ENCODE data around the gene SPTBN4.
A peak's percentile ranks its signal among the peaks of the same experiment; 100 is the strongest.
"Not testable (repeated sequence)": the region's sequence is repeated elsewhere in the genome, so short reads cannot be mapped to it uniquely, and the experiment has no call there.

The SPTBN4 gene

DNA sequence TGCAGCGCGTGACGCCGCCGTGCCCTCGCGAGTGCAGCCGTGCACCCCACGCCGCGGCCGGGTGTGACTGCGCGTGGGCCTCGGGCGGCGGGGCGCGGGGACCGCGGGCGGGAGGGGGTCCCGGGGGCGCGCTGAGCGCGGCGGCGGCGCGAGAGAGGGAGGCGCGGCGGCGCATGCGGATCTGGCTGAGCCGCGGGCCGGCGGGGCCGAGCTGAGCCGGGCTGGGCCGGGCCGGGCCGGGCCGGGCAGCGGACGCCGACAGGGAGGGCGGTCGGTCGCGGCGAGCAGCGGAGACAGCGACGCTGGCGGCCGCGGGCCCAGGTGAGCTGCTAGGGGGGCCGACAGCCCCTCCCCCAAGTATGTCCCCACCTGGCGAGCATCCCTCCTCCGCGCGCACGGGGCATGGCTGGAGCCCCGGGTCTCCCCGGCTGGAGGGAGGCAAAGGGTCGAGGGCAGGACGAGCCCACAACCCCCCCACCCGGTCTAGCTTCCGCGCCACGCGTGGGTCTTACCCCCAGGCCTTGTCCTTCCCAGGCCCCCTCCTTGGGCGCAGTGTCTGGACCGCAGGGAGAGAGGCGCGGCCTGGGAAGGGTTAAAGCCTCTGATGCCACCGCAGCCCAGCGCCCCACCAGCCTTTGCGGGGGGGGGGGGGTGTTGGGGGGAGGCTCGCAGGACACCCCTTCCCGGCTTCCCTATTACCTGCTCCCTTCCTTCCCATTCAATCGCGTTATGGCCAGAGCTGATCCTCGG lies at the start of gene SPTBN4:
TSS of gene SPTBN4 (plus strand) at position 17 of the 750 bp plus-strand sequence. CDS start 5,621 bp downstream, outside the sequence.
- DNase-seq (ENCODE audit: low read depth): no peak

DNA sequence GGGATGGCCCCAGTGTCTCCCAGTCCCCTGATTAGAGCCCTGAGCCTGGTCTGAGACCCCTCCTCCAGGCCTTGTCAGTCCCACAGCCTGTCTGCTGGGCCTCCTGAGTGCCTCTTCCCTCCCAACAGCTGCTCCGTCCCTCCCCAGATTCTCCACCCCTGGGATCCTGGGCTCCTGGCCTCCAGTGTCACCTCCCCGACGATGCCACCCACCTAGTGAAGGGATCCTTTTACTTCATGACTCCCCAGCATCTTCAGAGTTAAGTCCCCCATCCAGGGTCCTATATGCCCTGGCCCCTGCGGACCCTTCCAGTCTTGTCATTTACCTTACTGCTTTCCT lies 49.2 kb upstream of the SPTBN4 start:
- DNase-seq (ENCODE audit: low read depth): no peak

DNA sequence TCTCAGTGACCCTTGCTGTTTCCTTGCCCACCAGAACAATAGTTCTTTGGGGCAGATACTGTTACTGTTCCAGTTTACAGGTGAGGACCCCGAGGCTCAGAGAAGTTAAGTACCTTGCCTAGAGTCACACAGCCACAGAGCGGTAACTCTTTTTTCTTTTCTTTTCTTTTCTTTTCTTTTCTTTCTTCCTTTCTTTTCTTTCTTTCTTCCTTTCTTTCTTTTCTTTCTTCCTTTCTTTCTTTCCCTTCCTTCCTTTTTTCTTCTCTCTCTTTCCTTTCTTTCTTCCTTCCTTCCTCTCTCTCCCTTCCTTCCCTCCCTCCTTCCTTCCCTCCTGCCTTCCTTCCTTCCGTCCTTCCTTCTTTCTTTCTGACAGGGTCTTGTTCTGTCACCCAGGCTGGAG lies 48.8 kb upstream of the SPTBN4 start:
- DNase-seq (ENCODE audit: low read depth): no peak

DNA sequence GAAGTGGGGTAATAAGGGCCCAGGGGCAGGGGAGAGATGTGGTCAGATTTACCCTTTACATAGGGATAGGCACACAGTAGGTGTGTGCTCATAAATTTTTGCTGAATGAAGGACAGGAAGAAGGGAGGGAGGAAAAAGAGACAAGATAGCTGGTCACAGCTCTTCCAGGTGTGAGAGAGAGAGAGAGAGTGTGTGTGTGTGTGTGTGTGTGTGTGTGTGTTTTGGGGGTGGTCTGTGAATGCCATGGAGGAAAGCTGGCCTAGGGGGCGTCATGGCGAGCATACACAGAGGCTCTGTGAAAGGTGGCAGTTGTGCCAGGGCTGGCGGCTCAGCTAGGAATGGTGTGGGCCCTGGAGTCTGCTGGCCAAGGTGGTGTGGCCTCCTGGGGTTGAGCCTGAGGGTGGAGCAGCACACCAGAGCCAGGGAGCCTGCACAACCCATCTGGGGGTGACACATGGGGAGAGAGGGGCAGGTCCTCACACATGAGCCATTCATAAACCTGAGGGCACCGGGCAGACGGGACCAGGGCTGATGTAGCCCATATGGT lies 47.7 kb upstream of the SPTBN4 start:
- no peak for DNase-seq (ENCODE audit: low read depth)

DNA sequence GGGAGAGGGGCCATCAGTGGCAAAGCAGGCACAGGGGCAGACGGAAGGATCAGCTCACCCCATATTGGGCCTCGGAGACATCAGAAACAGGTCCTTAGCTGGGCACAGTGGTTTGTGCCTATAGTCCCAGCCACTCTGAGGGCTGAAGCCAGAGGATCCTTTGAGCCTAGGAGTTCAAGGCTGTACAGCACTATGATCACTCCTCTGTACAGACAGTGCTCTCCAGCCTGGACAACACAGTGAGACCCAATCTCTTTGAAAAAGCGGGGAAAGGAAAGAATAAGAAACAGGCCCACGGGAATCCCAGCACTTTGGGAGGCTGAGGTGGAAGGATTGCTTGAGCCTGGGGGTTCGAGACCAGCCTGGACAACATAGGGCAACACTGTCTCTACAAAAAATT lies 47.0 kb upstream of the SPTBN4 start:
- no peak for DNase-seq (ENCODE audit: low read depth)

DNA sequence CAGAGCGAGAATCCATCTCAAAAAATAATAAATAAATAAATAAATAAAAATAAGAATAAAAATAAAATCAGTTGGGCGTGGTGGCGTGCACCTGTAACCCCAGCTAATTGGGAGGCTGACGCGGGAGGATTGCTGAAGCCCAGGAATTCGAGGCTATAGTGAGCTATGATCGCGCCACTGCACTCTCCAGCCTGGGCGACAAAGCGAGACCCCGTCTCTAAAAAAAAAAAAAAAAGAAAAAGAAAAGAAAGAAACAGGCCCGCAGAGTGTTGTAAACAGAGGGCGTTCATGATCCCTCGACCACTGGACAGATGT lies 46.4 kb upstream of the SPTBN4 start:
- DNase-seq (ENCODE audit: low read depth): no peak

DNA sequence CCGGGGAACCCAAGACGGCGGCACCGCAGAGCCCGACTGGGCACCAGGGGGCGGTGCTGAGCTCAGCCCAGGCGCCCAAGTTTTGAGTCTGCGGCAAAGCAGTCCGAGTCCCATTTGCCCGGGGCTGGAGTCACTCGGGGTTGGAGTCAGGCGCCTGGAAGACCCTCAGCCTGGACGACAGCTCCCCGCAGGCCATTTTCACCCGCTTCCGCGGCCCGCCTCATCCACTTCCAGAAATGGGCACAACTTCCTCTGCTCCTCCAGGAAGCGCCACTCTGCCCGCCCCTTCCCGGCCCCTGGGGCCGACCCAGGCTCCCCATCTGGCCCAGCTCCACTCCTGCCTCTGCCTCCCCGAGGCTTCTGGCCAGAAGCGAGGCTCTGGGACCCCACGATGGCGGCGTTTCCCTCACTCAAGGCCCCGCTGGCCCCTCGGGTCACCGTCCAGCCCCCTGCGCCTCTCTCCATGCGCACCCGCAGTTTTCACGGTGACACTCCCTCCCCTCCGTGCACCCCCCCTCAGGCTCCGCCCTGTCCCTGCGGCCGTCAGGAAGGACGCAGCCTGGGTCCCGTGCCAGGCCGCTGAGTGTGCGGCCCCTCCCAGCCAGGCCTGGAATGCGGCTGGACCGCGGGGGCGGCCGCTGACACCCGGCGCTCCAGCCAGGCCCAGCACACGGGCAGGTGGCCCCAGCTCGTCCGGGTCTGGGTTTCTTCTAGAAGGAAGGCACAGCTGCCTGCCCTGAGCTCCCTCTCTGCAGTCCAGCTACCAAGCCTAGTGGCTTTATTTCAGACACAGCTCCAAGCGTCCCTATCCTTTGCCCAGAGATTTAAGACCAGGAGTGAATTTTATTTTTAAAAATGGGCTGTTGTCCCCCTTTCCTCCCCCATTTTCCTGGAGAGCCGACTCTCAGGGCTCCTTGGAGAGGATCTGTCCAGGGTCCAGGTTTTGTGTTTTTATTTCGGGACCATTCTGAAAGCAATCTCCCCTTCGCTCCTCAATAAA lies 45.7 kb upstream of the SPTBN4 start:
- peak; percentile 97 for DNase-seq (ENCODE audit: low read depth)

DNA sequence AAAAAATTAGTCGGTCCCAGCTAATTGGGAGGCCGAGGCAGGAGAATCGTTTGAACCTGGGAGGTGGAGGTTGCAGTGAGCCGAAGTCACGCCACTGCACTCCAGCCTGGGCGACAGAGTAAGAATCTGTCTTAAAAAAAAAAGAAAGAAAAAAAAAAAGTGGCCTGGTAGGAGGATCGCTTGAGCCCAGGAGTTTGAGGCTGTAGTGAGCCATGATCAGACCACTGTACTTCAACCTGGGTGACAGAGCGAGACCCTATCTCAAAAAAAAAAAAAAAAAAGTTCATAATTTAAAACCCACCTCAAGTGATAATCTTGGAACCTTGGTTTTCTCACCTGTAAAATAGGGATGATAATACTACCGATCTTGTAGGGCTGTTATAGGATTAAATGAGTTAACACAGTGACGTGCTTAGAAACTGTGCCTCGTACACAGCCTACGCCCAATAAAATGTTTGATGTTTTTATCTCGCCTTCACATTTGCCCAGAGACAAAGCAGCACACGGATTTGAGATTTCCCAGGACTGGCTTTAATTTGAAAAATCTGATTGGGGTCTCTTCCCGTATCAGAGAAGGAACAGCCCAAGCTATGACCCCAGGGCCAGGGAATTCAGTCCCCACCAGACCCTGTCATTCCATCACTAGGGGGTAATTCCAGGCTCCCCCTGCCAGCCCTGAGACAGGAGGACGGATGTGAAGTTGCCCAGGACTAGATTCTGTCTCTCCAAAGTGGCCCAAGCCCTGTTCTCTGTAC lies 44.6 kb upstream of the SPTBN4 start:
- DNase-seq (ENCODE audit: low read depth): no peak

DNA sequence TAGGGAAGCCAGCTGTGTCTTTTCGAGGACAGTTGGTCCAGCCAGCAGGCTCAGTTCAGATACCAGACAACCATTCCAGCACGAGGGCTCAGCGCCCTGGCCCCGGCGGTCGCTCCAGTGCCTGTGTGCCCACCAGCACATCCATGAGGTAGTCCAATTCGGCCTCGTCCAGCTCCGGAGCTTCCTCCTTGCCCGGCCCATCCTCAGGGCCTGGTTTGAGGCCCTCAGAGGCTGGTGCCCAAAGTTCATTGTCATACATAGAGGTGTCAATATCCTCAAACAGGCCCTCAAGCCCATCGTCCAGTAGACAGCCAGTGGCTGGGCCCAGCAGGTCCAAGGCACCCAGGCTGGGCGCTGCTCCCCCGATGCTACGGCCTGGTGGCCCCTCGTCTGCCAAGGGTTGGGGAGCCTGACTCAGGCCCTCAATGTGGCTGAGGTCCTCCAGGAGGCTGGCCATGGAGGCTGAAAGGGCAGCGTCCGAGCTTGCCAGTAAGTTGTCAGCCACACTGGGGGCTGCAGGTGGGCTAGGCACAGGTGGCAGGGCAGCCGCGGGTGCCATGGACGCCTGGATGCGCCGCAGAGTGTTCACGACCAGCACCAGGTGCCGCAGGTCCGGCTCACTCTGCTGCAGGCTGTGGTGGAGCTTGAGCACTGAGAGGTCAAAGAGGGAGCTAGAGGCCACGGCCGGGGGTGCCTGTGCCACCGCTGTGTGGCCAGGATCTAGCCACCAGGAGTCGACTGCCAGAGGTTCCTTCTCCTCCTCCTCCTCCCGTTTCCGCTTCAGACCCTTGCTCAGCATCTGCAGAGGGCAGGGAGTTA lies 43.8 kb upstream of the SPTBN4 start:
- no peak for DNase-seq (ENCODE audit: low read depth)

DNA sequence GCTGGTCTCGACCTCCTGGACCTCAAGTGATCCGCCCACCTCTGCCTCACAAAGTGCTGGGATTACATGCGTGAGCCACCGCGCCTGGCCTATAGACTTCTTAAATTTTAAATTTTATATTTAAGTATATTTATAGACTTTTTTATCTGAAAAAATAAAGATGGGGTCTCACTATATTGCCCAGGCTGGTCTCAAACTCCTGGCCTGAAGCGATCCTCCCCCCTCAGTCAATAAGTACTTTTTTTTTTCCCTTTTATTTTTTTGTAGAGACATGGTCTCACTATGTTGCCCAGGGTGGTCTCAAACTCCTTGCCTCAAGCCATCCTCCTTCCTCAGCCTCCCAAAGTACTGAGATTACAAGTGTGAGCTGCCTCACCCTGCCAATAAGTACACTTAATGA lies 42.9 kb upstream of the SPTBN4 start:
- DNase-seq (ENCODE audit: low read depth): no peak

DNA sequence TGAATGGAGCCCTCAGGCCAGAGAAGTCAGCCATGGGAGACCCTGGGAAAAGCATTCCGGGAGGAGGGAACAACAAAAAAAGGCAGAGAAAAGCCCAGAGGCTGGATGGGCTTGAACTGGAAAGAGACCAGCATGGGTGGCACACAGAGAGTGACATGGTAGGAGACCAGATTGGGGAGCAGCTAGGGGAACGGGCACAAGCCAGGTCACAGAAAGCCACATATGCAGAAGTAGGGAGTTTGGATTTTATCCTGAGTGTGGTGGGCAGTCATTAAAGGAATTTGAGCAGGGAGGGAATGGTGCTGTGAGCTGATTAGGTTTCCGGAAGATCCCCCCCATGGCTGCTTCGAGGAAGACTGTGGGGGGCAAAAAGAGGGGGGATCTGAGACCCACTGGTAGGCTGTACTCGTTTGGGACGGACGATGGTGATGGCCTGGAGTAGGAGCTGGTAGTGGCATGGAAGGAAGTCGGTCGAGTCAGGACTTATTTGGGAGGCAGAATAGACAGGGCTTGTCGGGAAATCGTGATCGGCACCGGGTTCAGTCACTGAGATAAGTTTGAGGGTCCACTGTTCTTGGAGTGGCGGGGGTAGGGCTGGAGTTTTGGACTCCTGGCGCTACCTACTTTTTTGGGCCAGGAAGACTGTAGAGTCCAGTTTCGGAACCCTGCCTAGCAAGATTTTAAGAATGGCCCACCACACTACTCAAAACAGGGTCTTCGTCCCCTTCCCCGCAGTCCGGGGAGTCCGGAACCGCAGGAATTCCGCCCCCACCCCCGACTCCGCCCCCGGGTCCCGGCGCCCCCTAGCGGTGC lies 42.0 kb upstream of the SPTBN4 start:
- DNase-seq (ENCODE audit: low read depth): peak; percentile 45

DNA sequence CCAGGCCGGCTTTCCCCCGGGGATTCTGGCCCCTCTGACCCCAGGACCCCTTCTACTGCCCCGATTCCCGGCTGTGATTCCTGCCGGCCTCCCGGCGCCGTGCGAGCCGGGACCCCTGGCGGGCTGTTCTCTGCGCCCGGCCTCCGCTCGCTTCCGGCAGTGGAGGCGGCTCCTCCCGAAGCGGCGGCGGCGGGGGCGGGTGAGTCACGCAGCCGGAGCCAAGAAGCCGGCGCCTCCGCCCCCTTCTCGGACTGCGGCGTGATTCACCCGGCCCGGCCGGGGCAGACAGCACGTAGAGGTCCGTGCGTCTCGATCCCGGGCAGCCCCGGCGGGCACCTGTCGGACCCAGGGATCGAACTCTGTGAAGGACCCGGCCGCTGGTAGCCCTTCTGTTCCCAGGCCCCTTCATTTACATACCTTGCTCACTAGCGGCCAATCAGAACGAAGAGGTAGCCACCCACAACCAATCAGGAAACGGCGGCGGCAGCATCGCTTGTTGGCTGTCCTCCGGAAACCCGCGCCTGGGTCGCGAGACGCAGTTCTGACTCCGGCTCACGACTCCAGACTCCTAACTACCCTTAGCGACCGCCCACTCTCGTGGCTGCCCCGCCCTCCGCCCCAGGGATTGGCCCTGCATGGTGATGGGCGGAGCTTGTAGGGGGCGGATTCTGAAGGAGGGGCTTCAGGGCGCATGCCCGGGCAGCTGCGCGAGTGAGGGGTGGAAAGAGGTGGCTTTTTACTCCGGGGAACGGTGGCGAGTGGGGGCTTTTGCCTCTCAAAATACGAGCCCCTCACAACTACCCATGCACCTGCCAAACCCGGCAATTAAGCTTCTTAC lies 41.1 kb upstream of the SPTBN4 start, which contains the start of gene SERTAD1:
TSS of gene SERTAD1 (minus strand) at position 543 of the 838 bp plus-strand sequence. CDS start 2,446 bp downstream, outside the sequence.
- DNase-seq (ENCODE audit: low read depth): peak; percentile 100

DNA sequence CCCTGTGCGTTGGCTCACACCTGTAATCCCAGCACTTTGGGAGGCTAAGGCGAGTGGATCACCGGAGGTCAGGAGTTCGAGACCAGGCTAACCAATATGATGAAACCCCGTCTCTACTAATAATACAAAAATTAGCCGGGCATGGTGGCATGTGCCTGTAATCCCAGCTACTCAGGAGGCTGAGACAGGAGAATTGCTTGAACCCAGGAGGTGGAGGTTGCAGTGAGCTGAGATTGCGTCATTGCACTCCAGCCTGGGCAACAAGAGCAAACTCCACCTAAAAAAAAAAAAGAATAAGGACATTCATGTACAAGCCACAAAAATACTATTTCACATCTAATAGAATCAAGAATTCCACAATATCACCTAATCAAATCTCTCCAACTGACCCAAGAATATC lies 38.6 kb upstream of the SPTBN4 start:
- not testable (repeated sequence) for DNase-seq (ENCODE audit: low read depth)

DNA sequence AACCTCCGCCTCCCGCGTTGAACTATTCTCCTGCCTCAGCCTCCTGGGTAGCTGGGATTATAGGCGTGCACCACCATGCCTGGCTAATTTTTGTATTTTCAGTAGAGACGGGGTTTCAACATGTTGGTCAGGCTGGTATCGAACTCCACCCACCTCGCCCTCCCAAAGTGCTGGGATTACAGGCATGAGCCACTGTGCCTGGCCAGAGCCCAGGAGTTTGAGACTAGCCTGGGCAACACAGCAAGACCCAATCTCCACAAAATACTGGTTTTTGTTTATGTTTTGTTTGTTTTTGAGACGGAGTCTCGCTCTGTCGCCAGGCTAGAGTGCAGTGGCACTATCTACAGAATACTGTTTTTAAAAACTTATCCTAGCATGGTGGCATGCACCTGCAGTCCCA lies 36.6 kb upstream of the SPTBN4 start:
- not testable (repeated sequence) for DNase-seq (ENCODE audit: low read depth)

DNA sequence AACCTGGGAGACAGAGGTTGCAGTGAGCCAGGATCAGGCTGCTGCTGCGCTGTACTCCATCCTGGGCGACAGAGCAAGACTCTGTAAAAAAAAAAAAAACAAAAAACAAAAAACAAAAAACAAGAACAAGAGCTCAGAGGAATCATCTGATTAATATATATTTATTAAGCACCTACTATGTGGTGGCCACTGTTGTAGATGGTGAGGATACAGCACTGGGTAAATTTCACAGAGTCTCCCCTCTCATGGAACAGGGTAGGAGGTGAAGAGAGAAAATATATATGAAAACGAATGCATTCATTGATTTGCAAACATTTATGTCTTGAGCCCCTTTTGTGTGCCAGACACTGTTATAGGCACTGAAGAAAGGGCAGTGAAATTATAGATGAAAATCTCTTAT lies 35.1 kb upstream of the SPTBN4 start:
- DNase-seq (ENCODE audit: low read depth): no peak

DNA sequence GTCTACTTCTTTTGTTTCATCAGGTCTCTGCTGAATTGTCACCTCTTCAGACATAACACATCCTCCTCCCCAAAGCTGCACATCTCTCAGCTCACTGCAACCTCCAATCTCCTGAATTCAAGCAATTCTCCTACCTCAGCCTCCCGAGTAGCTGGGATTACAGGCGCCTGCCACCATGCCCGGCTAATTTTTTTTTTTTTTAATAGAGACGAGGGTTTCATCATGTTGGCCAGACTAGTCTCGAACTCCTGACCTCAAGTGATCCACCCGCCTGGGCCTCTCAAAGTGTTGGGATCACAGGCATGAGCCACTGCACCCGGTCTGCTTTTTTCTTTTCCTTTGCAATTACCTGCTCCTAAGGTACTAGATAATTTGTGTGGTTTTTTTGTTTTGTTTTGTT lies 34.0 kb upstream of the SPTBN4 start:
- DNase-seq (ENCODE audit: low read depth): not testable (repeated sequence)

DNA sequence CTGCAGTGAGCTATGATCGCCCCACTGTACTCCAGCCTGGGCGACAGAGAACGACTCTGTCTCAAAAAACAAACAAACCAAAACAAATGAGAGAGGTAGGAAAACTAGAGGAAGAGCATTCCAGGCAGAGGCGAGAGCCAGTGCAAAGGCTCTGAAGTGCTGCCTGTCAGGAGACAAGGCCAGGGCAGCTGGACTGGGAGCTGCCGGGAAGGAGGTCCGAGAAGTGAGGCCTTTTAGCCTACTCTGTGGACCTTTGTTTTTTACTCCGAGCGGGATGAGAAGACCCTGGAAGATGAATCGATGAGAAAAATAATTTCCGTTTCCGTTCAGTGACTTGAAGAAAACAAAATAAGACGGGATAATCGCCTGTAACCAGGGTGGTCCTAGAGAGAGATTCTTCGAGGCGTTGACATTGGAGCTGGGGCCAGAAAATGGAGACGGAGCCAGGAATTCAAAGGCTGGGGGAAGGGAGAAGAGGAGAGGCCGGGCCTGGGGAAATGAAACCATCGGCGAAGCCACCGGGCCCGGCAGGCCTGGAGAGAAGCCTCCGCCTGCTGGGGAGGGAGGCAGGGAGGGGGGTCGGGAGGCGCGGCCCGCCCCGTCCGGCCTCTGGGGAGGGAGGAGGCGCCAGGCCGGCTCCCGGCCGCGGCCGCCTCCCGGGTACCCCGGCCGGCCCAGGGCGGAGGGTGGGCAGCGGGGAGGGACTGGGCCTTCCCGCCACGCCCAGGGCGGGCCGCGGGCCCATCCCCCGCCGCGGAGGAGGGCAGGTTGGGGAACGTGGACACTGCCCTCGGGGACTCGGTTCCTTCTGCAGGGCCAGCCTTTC lies 33.2 kb upstream of the SPTBN4 start:
- peak; percentile 82 for DNase-seq (ENCODE audit: low read depth)

DNA sequence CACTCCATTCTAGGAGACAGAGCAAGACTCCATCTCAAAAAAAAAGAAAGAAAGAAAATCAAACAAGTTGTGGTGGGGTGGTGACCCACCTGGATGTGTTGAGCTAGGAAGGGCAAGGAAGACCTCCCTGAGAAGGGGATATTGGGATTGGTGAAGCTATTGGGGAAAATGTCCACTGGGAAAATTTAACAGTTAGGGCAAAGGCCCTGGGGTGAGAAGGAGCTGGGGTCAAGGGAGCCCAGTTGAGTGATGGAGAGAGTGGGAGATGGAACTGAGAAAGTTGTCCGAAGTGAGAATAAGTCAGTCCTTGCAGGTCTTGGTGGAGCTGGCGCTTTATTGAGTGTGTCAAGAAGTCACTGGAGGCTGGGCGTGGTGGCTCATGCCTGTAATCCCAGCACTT lies 28.5 kb upstream of the SPTBN4 start:
- no peak for DNase-seq (ENCODE audit: low read depth)
